ENCODE data around the gene ATP2C2.

- TF ChIP-seq CTCF (IDR thresholded peaks at IDR 0.05; ENCODE audit: insufficient read depth, low read length) (no peak), REST (IDR thresholded peaks at IDR 0.05; ENCODE audit: insufficient replicate concordance, low read depth) (no peak), POLR2AphosphoS5 (IDR thresholded peaks at IDR 0.05; ENCODE audit: low read depth) (no peak), SPI1 (IDR thresholded peaks at IDR 0.05; ENCODE audit: borderline replicate concordance, low read depth) (no peak), GABPA (IDR thresholded peaks at IDR 0.05; ENCODE audit: low read depth) (no peak)
Measured at GRCh38 chr16:84430860-84431259, 62.5 kb downstream of the ATP2C2 start.

Data from HL-60 (cell line).